SK-N-SH (cell line): Measurements from ENCODE around the gene C3. TPM values are rescaled to one million over a fixed set of nuclear protein-coding genes. Genes with fewer than 3 reads are reported as not detected.

ENCODE experiments used
- polyA plus RNA-seq, 3 experiments: library from polyadenylated mRNA; depleted of rRNA; stranded (reverse); fragments of >200 nt; gene quantifications; 2 replicates each; pipeline ENCODE4 v1.2.3, GENCODE V29; 2012

C3 gene
- polyA plus RNA-seq, 1 of the 3 experiments (the other 2 are of a cell fraction), result 0.67 TPM

Other genes starting within 250 kb of the C3 start
- 0.05 and 0.11 TPM in 2 replicates for gene DENND1C, start 238.9 kb downstream of the C3 start, polyA plus RNA-seq (2012; rRNA removed)
- gene TUBB4A, start 218.3 kb downstream of the C3 start, polyA plus RNA-seq (2012; rRNA removed), result 2.3 and 4.5 TPM in 2 replicates
- gene TNFSF9, start 189.6 kb downstream of the C3 start, polyA plus RNA-seq (2012; rRNA removed), result 9.9 and 10.7 TPM in 2 replicates
- 117 and 142 TPM in 2 replicates for gene CD70, start 129.5 kb downstream of the C3 start, polyA plus RNA-seq (2012; rRNA removed)
- not detected in 2 replicates for gene TNFSF14, start 50.5 kb downstream of the C3 start, polyA plus RNA-seq (2012; rRNA removed)
- gene GPR108, start 16.9 kb upstream of the C3 start, polyA plus RNA-seq (2012; rRNA removed), result 51.4 and 54.2 TPM in 2 replicates
- gene TRIP10, start 19.0 kb upstream of the C3 start, polyA plus RNA-seq (2012; rRNA removed), result 35.4 and 42.9 TPM in 2 replicates
- gene SH2D3A, start 46.8 kb upstream of the C3 start, polyA plus RNA-seq (2012; rRNA removed), result 0.35 and 0.42 TPM in 2 replicates
- gene VAV1, start 52.1 kb upstream of the C3 start, polyA plus RNA-seq (2012; rRNA removed), result 0.02 TPM in 1 of 2 replicates, not detected in the other
- gene ADGRE1, start 166.9 kb upstream of the C3 start, polyA plus RNA-seq (2012; rRNA removed), result 8.9 and 11.2 TPM in 2 replicates